ENCODE data around the gene WDR6.

GRCh38 chr3:48997714-48998637 lies 9.2 kb upstream of the WDR6 start:
- TF ChIP-seq POLR2A (conservative IDR thresholded peaks at IDR 0.05) (no peak), CTCF (IDR thresholded peaks at IDR 0.05 in 2 of 3, conservative IDR thresholded peaks at IDR 0.05 in 1 of 3; ENCODE audit: insufficient read depth in 2 of 3, low read depth in 1 of 3, low read length in 3 of 3) (no peak), ZNF639 (CRISPR knock-in tag; conservative IDR thresholded peaks at IDR 0.05 in 1 of 2, IDR thresholded peaks at IDR 0.05 in 1 of 2) (no peak), CEBPB (tag; IDR thresholded peaks at IDR 0.05) (no peak), SPI1 (IDR thresholded peaks at IDR 0.05; ENCODE audit: borderline replicate concordance, low read depth, low read length) (no peak), ZNF282 (CRISPR knock-in tag; IDR thresholded peaks at IDR 0.05) (no peak), CREM (IDR thresholded peaks at IDR 0.05; ENCODE audit: low read depth) (no peak)
